ENCODE data around the gene GDF7. TPM values are rescaled to one million over a fixed set of nuclear protein-coding genes. Genes with fewer than 3 reads are reported as not detected.

GDF7 gene
- total RNA-seq, 1 donor from 2014 or later: 0.04 TPM

DNA sequence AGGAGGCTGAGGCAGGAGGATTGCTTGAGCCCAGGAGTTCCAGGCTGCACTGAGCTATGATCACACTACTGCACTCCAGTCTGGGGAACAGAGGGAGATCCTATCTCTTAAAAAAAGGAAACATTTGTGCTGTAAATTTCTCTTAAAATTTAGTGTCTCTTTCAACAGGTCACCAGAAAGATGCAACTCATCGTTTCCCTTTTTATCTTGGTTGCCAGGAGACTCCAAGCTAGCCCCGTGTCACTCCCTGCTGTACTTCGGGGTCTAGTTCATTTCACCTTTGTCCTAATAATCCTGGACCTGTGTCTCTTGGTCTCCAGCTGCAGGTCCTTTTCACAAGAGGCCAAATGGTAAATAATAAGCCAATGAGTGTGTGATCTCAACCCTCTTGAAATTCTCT is 23.1 kb upstream of the GDF7 start:
- TF ChIP-seq, protein P1, sequence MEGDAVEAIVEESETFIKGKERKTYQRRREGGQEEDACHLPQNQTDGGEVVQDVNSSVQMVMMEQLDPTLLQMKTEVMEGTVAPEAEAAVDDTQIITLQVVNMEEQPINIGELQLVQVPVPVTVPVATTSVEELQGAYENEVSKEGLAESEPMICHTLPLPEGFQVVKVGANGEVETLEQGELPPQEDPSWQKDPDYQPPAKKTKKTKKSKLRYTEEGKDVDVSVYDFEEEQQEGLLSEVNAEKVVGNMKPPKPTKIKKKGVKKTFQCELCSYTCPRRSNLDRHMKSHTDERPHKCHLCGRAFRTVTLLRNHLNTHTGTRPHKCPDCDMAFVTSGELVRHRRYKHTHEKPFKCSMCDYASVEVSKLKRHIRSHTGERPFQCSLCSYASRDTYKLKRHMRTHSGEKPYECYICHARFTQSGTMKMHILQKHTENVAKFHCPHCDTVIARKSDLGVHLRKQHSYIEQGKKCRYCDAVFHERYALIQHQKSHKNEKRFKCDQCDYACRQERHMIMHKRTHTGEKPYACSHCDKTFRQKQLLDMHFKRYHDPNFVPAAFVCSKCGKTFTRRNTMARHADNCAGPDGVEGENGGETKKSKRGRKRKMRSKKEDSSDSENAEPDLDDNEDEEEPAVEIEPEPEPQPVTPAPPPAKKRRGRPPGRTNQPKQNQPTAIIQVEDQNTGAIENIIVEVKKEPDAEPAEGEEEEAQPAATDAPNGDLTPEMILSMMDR (IDR thresholded peaks at IDR 0.05; ENCODE audit: insufficient read depth, low read length, poor library complexity, severe bottlenecking): no peak
- Histone ChIP-seq H3K36me3 (ENCODE audit: control insufficient read depth, insufficient read depth, low read length) (peaks cover 1% of the 10 kb centered on the region), H3K4me3 (ENCODE audit: low read depth, low read length) (no peak overlapping the region)

DNA sequence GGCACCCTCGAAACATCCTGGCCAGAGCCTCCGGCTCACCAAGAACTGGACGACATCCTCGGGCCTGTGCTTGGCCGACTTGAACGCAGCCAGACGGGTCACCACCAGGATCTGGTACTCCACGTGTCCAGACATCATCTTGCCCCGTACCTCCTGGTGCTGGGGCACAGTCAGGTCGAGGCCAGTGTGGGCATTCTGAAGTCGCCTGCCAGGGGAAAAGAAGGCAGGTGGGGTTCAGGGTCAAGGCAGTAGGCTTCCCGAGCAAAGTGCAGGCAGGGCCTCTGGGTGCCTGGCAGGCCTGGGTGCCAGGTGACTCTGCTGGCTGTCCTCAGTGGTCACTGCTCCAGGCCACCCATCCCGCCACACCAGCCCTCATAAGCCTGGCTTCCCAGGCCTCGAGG is 21.6 kb upstream of the GDF7 start:
- no peak for DNase-seq (ENCODE audit: low read depth)
- H3K27me3 ChIP-seq (ENCODE audit: control insufficient read depth, insufficient read depth, low read length): no peaks in the 10 kb centered on the region
- H3K4me3 ChIP-seq (ENCODE audit: low read depth, low read length): no peak overlapping the region
- H3K36me3 ChIP-seq (ENCODE audit: control insufficient read depth, insufficient read depth, low read length): peaks cover 1% of the 10 kb centered on the region
- TF ChIP-seq, protein P1 (IDR thresholded peaks at IDR 0.05; ENCODE audit: insufficient read depth, low read length, poor library complexity, severe bottlenecking): no peak

More for the DNA sequence above, 23.1 kb upstream of the GDF7 start:
- no peaks in the 10 kb centered on the region for H3K27me3 ChIP-seq (ENCODE audit: control insufficient read depth, insufficient read depth, low read length)
- no peak for DNase-seq (ENCODE audit: low read depth)

DNA sequence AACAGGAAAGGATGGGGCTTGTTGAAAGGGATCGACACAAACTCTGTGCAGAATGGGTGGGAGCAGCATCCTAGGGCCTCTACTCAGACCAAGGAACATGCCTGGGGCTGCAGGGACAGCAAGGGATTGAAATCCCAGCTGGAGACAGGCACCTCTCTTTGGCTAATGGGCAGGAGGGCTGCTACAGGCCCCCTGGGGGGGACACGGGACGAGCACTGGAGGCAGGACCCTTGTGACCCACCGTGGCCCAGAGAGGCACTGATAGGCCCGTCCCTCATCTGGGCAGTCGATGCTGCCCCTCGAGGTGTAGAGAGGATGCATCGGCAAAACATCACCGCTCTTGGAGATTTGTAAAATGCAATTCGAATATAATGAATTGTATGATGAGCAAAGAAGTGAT is 21.2 kb upstream of the GDF7 start:
- Histone ChIP-seq H3K36me3 (ENCODE audit: control insufficient read depth, insufficient read depth, low read length) (peaks cover 1% of the 10 kb centered on the region), H3K4me3 (ENCODE audit: low read depth, low read length) (no peak overlapping the region), H3K27me3 (ENCODE audit: control insufficient read depth, insufficient read depth, low read length) (no peaks in the 10 kb centered on the region)
- no peak for DNase-seq (ENCODE audit: low read depth)
- TF ChIP-seq, protein P1 (IDR thresholded peaks at IDR 0.05; ENCODE audit: insufficient read depth, low read length, poor library complexity, severe bottlenecking): no peak

DNA sequence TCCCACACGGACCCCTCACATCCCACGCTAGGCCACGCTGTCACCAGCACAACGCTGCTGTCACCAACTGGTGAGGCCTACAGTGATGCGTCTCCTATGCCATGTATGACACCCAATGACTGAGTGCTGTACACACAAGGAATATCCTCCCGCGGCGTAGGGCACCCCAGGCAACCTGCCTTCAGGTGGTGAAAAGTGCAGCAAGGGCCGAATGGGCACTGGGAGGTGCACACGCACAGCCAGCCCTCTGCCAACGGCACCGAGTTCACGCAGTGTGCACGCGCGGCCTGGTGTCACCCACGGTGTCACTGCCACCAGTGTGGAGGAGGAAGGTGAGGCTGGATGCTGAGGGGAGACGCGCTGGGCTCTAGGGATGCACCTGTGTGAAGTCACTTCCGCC is 20.5 kb upstream of the GDF7 start:
- no peak for DNase-seq (ENCODE audit: low read depth)
- TF ChIP-seq, protein P1 (IDR thresholded peaks at IDR 0.05; ENCODE audit: insufficient read depth, low read length, poor library complexity, severe bottlenecking): no peak
- no peaks in the 10 kb centered on the region for H3K36me3 ChIP-seq (ENCODE audit: control insufficient read depth, insufficient read depth, low read length)
- no peaks in the 10 kb centered on the region for H3K27me3 ChIP-seq (ENCODE audit: control insufficient read depth, insufficient read depth, low read length)
- no peak overlapping the region for H3K4me3 ChIP-seq (ENCODE audit: low read depth, low read length)

DNA sequence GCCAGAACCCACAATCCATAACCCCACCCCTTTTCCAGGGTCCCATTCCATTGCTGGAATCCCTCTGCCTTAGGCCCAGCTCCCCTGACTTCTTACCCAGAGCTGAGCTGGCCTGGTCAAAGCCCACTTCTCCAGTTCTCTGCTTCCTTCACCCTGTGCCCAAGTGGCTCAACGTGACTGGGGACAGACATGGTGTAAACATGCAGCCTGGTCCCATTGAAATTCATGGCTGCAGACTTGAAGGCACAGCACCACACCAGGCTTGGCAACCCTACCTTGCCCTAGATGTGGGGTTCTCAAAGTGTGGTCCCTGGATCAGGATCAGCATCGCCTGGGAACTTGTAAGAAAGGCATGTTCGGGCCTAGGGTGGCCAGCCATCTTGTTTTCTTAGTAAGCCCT is 19.7 kb upstream of the GDF7 start:
- no peaks in the 10 kb centered on the region for H3K36me3 ChIP-seq (ENCODE audit: control insufficient read depth, insufficient read depth, low read length)
- TF ChIP-seq, protein P1 (IDR thresholded peaks at IDR 0.05; ENCODE audit: insufficient read depth, low read length, poor library complexity, severe bottlenecking): no peak
- DNase-seq (ENCODE audit: low read depth): no peak
- no peak overlapping the region for H3K4me3 ChIP-seq (ENCODE audit: low read depth, low read length)
- no peaks in the 10 kb centered on the region for H3K27me3 ChIP-seq (ENCODE audit: control insufficient read depth, insufficient read depth, low read length)

DNA sequence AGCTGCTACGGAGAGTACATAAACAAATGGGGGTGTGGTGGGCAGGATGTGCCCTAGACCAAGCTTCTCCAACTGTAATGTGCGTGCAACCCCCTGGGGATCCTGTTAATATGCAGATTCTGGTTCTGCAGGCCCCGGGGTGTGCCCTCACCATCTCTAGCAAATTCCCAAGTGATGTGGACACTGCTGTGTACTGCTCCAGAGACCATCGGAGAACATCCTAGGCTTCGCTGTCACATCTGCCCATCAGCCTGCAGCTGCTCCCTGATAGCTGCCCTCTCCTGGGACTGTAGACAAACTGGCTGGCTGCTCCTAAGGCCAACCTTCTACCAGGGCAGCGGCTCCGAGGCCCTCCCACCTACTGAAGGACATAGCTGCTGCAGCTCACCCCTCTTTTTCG is 19.2 kb upstream of the GDF7 start:
- Histone ChIP-seq H3K27me3 (ENCODE audit: control insufficient read depth, insufficient read depth, low read length) (no peaks in the 10 kb centered on the region), H3K4me3 (ENCODE audit: low read depth, low read length) (no peak overlapping the region), H3K36me3 (ENCODE audit: control insufficient read depth, insufficient read depth, low read length) (no peaks in the 10 kb centered on the region)
- TF ChIP-seq, protein P1 (IDR thresholded peaks at IDR 0.05; ENCODE audit: insufficient read depth, low read length, poor library complexity, severe bottlenecking): no peak
- DNase-seq (ENCODE audit: low read depth): no peak
